IMR-90 (cell line): Measurements from ENCODE around the gene BCL11A. TPM values are rescaled to one million over a fixed set of nuclear protein-coding genes. Genes with fewer than 3 reads are reported as not detected.

ENCODE experiments used
- ATAC-seq: fragments of 200-7000 bp; cut with Tn5 transposase; 2 replicates; pipeline ENCODE4 v1.9.1; 2020; ENCODE audit warnings: low read depth, mild to moderate bottlenecking, moderate library complexity
- BruUV-seq: library from RNA; stranded (reverse); fragments of 400-500 nt; replicated peaks from 2 replicates; lab custom pipeline; 2021; lab: Mats Ljungman, UMichigan
- CTCF ChIA-PET: fragments of 300-600 bp; formaldehyde crosslinking; extraction: SDS; loops from one replicate; lab custom pipeline; 2021; ENCODE audit warnings: antibody characterized with exemption; lab: Yijun Ruan, JAX
- POLR2A ChIA-PET: fragments of 300-600 bp; sonication (Branson Sonifier 250); formaldehyde crosslinking; loops from one replicate; lab custom pipeline; 2022; ENCODE audit warnings: antibody characterized with exemption; ENCODE audit not compliant: unreplicated experiment; lab: Charles Lee
- DNase-seq: peaks from one replicate; pipeline ENCODE4 v3.0.0; 2013
- H2AFZ ChIP-seq: replicated peaks from 2 replicates; pipeline ENCODE3; 2013; ENCODE audit warnings: low read length, mild to moderate bottlenecking; ENCODE audit not compliant: poor library complexity
- H2AK5ac ChIP-seq: 2 replicates; pipeline ENCODE4 v1.6.1; 2013; ENCODE audit warnings: low read depth, low read length, inconsistent platforms
- H2AK9ac ChIP-seq: replicated peaks from 2 replicates; pipeline ENCODE3; 2013; ENCODE audit warnings: mild to moderate bottlenecking, low read depth, low read length, moderate library complexity; ENCODE audit not compliant: poor library complexity
- H2BK120ac ChIP-seq: 2 replicates; pipeline ENCODE4 v1.6.1; 2013; ENCODE audit warnings: low read depth, low read length, inconsistent platforms
- H2BK15ac ChIP-seq: 3 replicates; pipeline ENCODE4 v1.6.1; 2013; ENCODE audit warnings: low read depth, low read length, inconsistent platforms
- H2BK20ac ChIP-seq: 2 replicates; pipeline ENCODE4 v1.6.1; 2013; ENCODE audit warnings: low read depth, mild to moderate bottlenecking, inconsistent platforms, low read length, moderate library complexity
- H2BK5ac ChIP-seq: 2 replicates; pipeline ENCODE4 v1.6.1; 2013; ENCODE audit warnings: mild to moderate bottlenecking, low read depth, low read length, inconsistent platforms; ENCODE audit not compliant: poor library complexity, severe bottlenecking
- H3K14ac ChIP-seq: replicated peaks from 2 replicates; pipeline ENCODE4 v1.6.1; 2013; ENCODE audit warnings: low read depth, low read length, inconsistent platforms
- H3K18ac ChIP-seq: 2 replicates; pipeline ENCODE4 v1.6.1; 2013; ENCODE audit warnings: low read depth, low read length, control low read depth
- H3K23ac ChIP-seq: 2 replicates; pipeline ENCODE4 v1.6.1; 2013; ENCODE audit warnings: low read depth, low read length, inconsistent platforms
- H3K27ac ChIP-seq: 2 replicates; pipeline ENCODE4 v1.5.1; 2013; ENCODE audit warnings: mild to moderate bottlenecking, control low read depth, low read length; ENCODE audit not compliant: insufficient read depth
- H3K27me3 ChIP-seq: 2 replicates; pipeline ENCODE4 v1.6.1; 2013; ENCODE audit warnings: low read length; ENCODE audit not compliant: control insufficient read depth, insufficient read depth
- H3K36me3 ChIP-seq: 2 replicates; pipeline ENCODE4 v1.6.1; 2013; ENCODE audit warnings: low read length, mixed read lengths; ENCODE audit not compliant: control insufficient read depth, insufficient read depth
- H3K4ac ChIP-seq: 2 replicates; pipeline ENCODE4 v1.6.1; 2013; ENCODE audit warnings: low read depth, low read length, inconsistent platforms
- H3K4me1 ChIP-seq: 2 replicates; pipeline ENCODE4 v1.6.1; 2013; ENCODE audit warnings: low read length, mixed read lengths; ENCODE audit not compliant: control insufficient read depth, insufficient read depth
- H3K4me2 ChIP-seq: 2 replicates; pipeline ENCODE4 v1.6.1; 2013; ENCODE audit warnings: low read depth, mild to moderate bottlenecking, control low read depth, low read length, moderate library complexity
- H3K4me3 ChIP-seq: 2 replicates; pipeline ENCODE4 v1.5.1; 2013; ENCODE audit warnings: low read depth, mild to moderate bottlenecking, control low read depth, low read length, moderate library complexity; ENCODE audit not compliant: insufficient read depth
- H3K56ac ChIP-seq: 2 replicates; pipeline ENCODE4 v1.6.1; 2013; ENCODE audit warnings: low read length, inconsistent platforms; ENCODE audit not compliant: insufficient read depth; ENCODE audit errors: extremely low read depth
- H3K79me1 ChIP-seq, 2 experiments: 2 replicates each; pipeline ENCODE4 v1.6.1; 2013; ENCODE audit warnings: low read length in 2 of 2, inconsistent platforms in 1 of 2, low read depth in 1 of 2
- H3K9ac ChIP-seq: 2 replicates; pipeline ENCODE4 v1.6.1; 2013; ENCODE audit warnings: low read depth, low read length, control low read depth
- H3K9me1 ChIP-seq: 2 replicates; pipeline ENCODE4 v1.6.1; 2013; ENCODE audit warnings: low read length, inconsistent platforms; ENCODE audit not compliant: insufficient read depth
- H3K9me3 ChIP-seq: 2 replicates; pipeline ENCODE4 v1.6.1; 2013; ENCODE audit warnings: low read length; ENCODE audit not compliant: control insufficient read depth, insufficient read depth
- H4K20me1 ChIP-seq: 2 replicates; pipeline ENCODE4 v1.6.1; 2013; ENCODE audit warnings: low read length, inconsistent platforms; ENCODE audit not compliant: insufficient read depth
- H4K5ac ChIP-seq: 2 replicates; pipeline ENCODE4 v1.6.1; 2013; ENCODE audit warnings: mild to moderate bottlenecking, low read depth, low read length, control low read depth
- H4K8ac ChIP-seq, 2 experiments: 2 replicates each; pipeline ENCODE4 v1.6.1; 2013; ENCODE audit warnings: low read depth in 2 of 2, low read length in 2 of 2, control low read depth in 1 of 2, inconsistent platforms in 1 of 2
- H4K91ac ChIP-seq: 2 replicates; pipeline ENCODE4 v1.6.1; 2013; ENCODE audit warnings: low read depth, low read length, inconsistent platforms; ENCODE audit not compliant: insufficient read depth
- CEBPB ChIP-seq: IDR thresholded peaks from 2 replicates; pipeline ENCODE4 v1.6.1; 2012; ENCODE audit warnings: low read depth, low read length, improper control_type of control experiment
- MAFK ChIP-seq: IDR thresholded peaks from 2 replicates; pipeline ENCODE4 v1.6.1; 2012; ENCODE audit warnings: low read depth, low read length, improper control_type of control experiment
- MAZ ChIP-seq: IDR thresholded peaks from 2 replicates; pipeline ENCODE4 v1.6.1; 2012; ENCODE audit warnings: low read depth, mild to moderate bottlenecking, low read length, improper control_type of control experiment, moderate library complexity, borderline replicate concordance
- NFE2L2 ChIP-seq: fragments of 150-350 bp; IDR thresholded peaks from 2 replicates; pipeline ENCODE4 v1.6.1; 2016; ENCODE audit warnings: low read depth, mild to moderate bottlenecking, low read length
- RAD21 ChIP-seq: IDR thresholded peaks from 2 replicates; pipeline ENCODE4 v1.6.1; 2012; ENCODE audit warnings: low read length, improper control_type of control experiment
- SMC3 ChIP-seq: fragments of 150-350 bp; IDR thresholded peaks from 2 replicates; pipeline ENCODE4 v1.6.1; 2016; ENCODE audit warnings: low read depth, mild to moderate bottlenecking, antibody characterized with exemption, low read length, moderate library complexity
- WGBS, 2 experiments: methylation state at CpG; one replicate each; pipeline versions ENCODE4 v1.1.5 to v1.1.7; 2013; ENCODE audit warnings: missing lambda C conversion rate in 2 of 2; ENCODE audit not compliant: insufficient read length in 1 of 2; ENCODE audit errors: extremely low coverage in 2 of 2; 5-methylcytosine and 5-hydroxymethylcytosine counted together
- dilution Hi-C: fragments of 300-500 bp; cut with HindIII; formaldehyde crosslinking; loops from one replicate; pipeline ENCODE4 v1.14.3; 2018; ENCODE audit warnings: low sequenced_read_pairs; ENCODE audit not compliant: unreplicated experiment
- in situ Hi-C: fragments of 300-500 bp; cut with MboI; formaldehyde crosslinking; loops from 3 replicates; pipeline ENCODE4 v1.14.3; 2019; ENCODE audit warnings: low sequenced_read_pairs, inconsistent platforms, mixed read lengths
- intact Hi-C: fragments of 100-400 bp; cut with micrococcal nuclease; formaldehyde crosslinking; loops from 2 replicates; pipeline ENCODE4 v1.10.0; 2022
- polyA plus RNA-seq, 3 experiments: library from polyadenylated mRNA; depleted of rRNA; stranded (reverse); fragments of >200 nt; gene quantifications; 2 replicates each; pipeline ENCODE4 v1.2.3, GENCODE V29; 2012; ENCODE audit warnings: low replicate concordance in 1 of 3
- total RNA-seq: library from RNA; depleted of rRNA; stranded (reverse); fragments of >200 nt; gene quantifications from 2 replicates; pipeline ENCODE4 v1.2.3, GENCODE V29; 2012

Gene BCL11A
- total and polyA plus RNA-seq, 2 of the 4 experiments (the other 2 are of a cell fraction) = 1.0 to 1.1 TPM

DNA sequence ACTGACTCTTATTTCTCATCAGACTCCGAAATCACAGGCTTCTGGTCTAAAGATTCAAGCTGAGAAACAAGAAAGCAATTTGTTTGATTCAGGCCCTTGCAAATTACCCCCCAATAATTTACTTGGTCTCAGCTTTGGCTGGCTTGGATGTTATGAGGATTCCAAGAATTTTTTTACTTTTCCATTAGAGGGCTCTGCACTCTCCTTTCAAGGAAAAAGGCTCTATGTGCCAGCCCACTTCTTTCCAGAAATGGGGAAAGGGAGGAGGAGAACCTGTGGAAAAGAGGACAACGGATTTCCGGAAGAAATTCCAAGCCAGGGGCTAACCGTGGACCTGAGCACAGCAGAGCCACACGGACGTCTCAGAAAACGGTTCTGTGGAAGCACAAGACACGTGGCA lies 44.4 kb downstream of the BCL11A start:
- Histone ChIP-seq H2AK5ac (no peak overlapping the region), H4K8ac (no peak overlapping the region), H3K14ac (no peak overlapping the region), H4K5ac (no peak overlapping the region), H4K20me1 (no peaks in the 10 kb centered on the region), H3K36me3 (no peaks in the 10 kb centered on the region), H3K56ac (no peak overlapping the region), H2BK5ac (no peak overlapping the region), H3K18ac (no peak overlapping the region), H3K9me1 (no peaks in the 10 kb centered on the region), H3K27me3 (peaks cover 7% of the 10 kb centered on the region), H2BK120ac (no peak overlapping the region), H2BK20ac (no peak overlapping the region), H3K4me3 (no peak overlapping the region), H3K27ac (no peak overlapping the region), H3K4ac (no peak overlapping the region), H2AK9ac (no peak overlapping the region), H3K9me3 (no peaks in the 10 kb centered on the region), H2BK15ac (no peak overlapping the region), H3K4me1 (peaks cover 2% of the 10 kb centered on the region; the same call in 1 of the 2 replicates), H2AFZ (no peak overlapping the region), H3K79me1 (no peaks in the 10 kb centered on the region), H3K9ac (no peak overlapping the region), H3K4me2 (no peak overlapping the region), H3K23ac (no peak overlapping the region), H4K91ac (no peak overlapping the region)
- CTCF ChIA-PET = no interaction called here
- no TSS peak for BruUV-seq
- TF ChIP-seq RAD21 (no peak), MAFK (no peak), NFE2L2 (no peak), CEBPB (no peak), SMC3 (no peak), MAZ (no peak)
- POLR2A ChIA-PET = no interaction called here
- ATAC-seq (no peak; the same call in 1 of the 2 replicates), DNase-seq (no peak)
- WGBS, 2 experiments = 90% methylated on average over 2 of the region's 8 CpGs; no CpG with 5 or more reads in 1 of the 2 experiments
- in situ Hi-C loops (no loop called here), dilution Hi-C loops (no loop called here), intact Hi-C loops (no loop called here)
